ENCODE data around the gene FGF8. TPM values are rescaled to one million over a fixed set of nuclear protein-coding genes. Genes with fewer than 3 reads are reported as not detected.

FGF8 gene
- total and polyA plus RNA-seq, 2 of the 8 experiments (the other 6 are each of a cell fraction or from before 2014, with no cell fraction given) = 1.1 to 3.9 TPM

DNA sequence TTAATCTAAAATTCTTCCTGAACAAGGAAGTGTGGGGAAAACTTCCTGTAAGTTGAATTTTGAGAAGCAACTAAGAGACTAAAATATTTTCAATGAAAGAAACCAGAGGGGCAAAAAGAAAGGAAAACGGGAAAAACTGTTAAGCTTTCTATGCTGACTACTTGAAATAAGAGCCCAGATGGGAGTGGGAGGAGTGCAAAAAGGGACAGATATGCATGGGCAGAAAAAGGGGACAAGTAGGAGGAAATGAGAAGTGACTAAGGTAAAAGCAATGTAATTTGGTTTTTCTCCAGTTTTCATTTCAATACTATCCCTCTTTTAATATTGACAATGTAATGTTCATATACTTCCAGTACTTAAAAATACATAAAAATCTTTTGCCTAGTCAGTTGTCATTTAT is 31.2 kb upstream of the FGF8 start (continued):
- TF ChIP-seq, protein P1, sequence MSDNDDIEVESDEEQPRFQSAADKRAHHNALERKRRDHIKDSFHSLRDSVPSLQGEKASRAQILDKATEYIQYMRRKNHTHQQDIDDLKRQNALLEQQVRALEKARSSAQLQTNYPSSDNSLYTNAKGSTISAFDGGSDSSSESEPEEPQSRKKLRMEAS (IDR thresholded peaks at IDR 0.05) = no peak
- TF ChIP-seq TEAD4 (IDR thresholded peaks at IDR 0.05; ENCODE audit: low read depth, low read length) (no peak), CREB1 (IDR thresholded peaks at IDR 0.05) (no peak), CTBP2 (IDR thresholded peaks at IDR 0.05; ENCODE audit: borderline replicate concordance, insufficient read depth, insufficient read length, low read length) (no peak), ASH2L (IDR thresholded peaks at IDR 0.05; ENCODE audit: low read length) (no peak), KDM5A (IDR thresholded peaks at IDR 0.05; ENCODE audit: low read length) (no peak), TAF7 (optimal IDR thresholded peaks at IDR 0.05; ENCODE audit: borderline replicate concordance, low read depth, low read length) (no peak)

Measured in H1 (cell line).